Chondrocyte (in vitro differentiated cells): ENCODE data around the gene LIPE. TPM values are rescaled to one million over a fixed set of nuclear protein-coding genes. Genes with fewer than 3 reads are reported as not detected.

Source experiments
- DNase-seq: peaks from one replicate; pipeline ENCODE4 v3.0.0; 2021; ENCODE audit warnings: mixed read lengths, low spot score
- H3K27ac Mint-ChIP-seq: one replicate; pipeline ENCODE4 v1.8.0; 2021; ENCODE audit warnings: mild to moderate bottlenecking, moderate library complexity, mixed read lengths; ENCODE audit not compliant: unreplicated experiment
- H3K27me3 Mint-ChIP-seq: 2 replicates; pipeline ENCODE4 v1.8.0; 2021; ENCODE audit warnings: low read depth, mixed read lengths
- H3K36me3 Mint-ChIP-seq: 2 replicates; pipeline ENCODE4 v1.8.0; 2021; ENCODE audit warnings: low read depth, mixed read lengths
- H3K4me1 Mint-ChIP-seq: 2 replicates; pipeline ENCODE4 v1.8.0; 2021; ENCODE audit warnings: low read depth, mild to moderate bottlenecking, mixed read lengths
- H3K4me3 Mint-ChIP-seq: one replicate; pipeline ENCODE4 v1.8.0; 2021; ENCODE audit warnings: mild to moderate bottlenecking, moderate library complexity, mixed read lengths; ENCODE audit not compliant: unreplicated experiment
- H3K9me3 Mint-ChIP-seq: 2 replicates; pipeline ENCODE4 v1.8.0; 2021; ENCODE audit warnings: low read depth, mixed read lengths
- CTCF ChIP-seq: fragments of 200-600 bp; sonication (generic); IDR thresholded peaks from 2 replicates; pipeline ENCODE4 v1.5.0; 2021; ENCODE audit warnings: antibody characterized with exemption, mild to moderate bottlenecking, moderate library complexity
- total RNA-seq: library from RNA; stranded (reverse); gene quantifications from 3 replicates; pipeline ENCODE4 v1.2.1, GENCODE V29; 2021

Gene LIPE
- total RNA-seq, 1 donor from 2014 or later: 3.9 TPM

GRCh38 chr19:42370626-42371175, 56.5 kb downstream of the LIPE start:
- Mint-ChIP-seq H3K4me1 (peaks cover 12% of the 10 kb centered on the region), H3K27me3 (no peaks in the 10 kb centered on the region), H3K36me3 (peaks cover 13% of the 10 kb centered on the region), H3K27ac (no peak overlapping the region), H3K4me3 (no peak overlapping the region), H3K9me3 (no peaks in the 10 kb centered on the region)
- no peak for TF ChIP-seq CTCF
- no peak for DNase-seq

- no peak overlapping the region for H3K4me3 Mint-ChIP-seq
- DNase-seq: no peak
- TF ChIP-seq CTCF: no peak
- no peaks in the 10 kb centered on the region for H3K9me3 Mint-ChIP-seq
- H3K36me3 Mint-ChIP-seq: peaks cover 13% of the 10 kb centered on the region
- no peaks in the 10 kb centered on the region for H3K27me3 Mint-ChIP-seq
- no peak overlapping the region for H3K27ac Mint-ChIP-seq
- H3K4me1 Mint-ChIP-seq: peaks cover 12% of the 10 kb centered on the region
These were observed 57.1 kb downstream of the LIPE start for GRCh38 chr19:42370068-42370520.

- Mint-ChIP-seq H3K9me3 (no peaks in the 10 kb centered on the region), H3K4me1 (peaks cover 12% of the 10 kb centered on the region), H3K4me3 (no peak overlapping the region), H3K27ac (no peak overlapping the region), H3K27me3 (no peaks in the 10 kb centered on the region), H3K36me3 (peaks cover 10% of the 10 kb centered on the region)
- no peak for TF ChIP-seq CTCF
- no peak for DNase-seq
These were observed 57.6 kb downstream of the LIPE start for GRCh38 chr19:42369433-42370067.

- no peak for TF ChIP-seq CTCF
- Mint-ChIP-seq H3K9me3 (peaks cover 5% of the 10 kb centered on the region), H3K4me1 (peaks cover 12% of the 10 kb centered on the region), H3K27ac (no peak overlapping the region), H3K36me3 (peaks cover 14% of the 10 kb centered on the region), H3K4me3 (no peak overlapping the region), H3K27me3 (no peaks in the 10 kb centered on the region)
- no peak for DNase-seq
These were observed 58.4 kb downstream of the LIPE start for GRCh38 chr19:42368765-42369164.

GRCh38 chr19:42368360-42368759, 58.8 kb downstream of the LIPE start:
- H3K27ac Mint-ChIP-seq: no peak overlapping the region

More at GRCh38 chr19:42368360-42368759, 58.8 kb downstream of the LIPE start:
- DNase-seq: no peak
- Mint-ChIP-seq H3K4me3 (no peak overlapping the region), H3K36me3 (peaks cover 17% of the 10 kb centered on the region), H3K9me3 (peaks cover 8% of the 10 kb centered on the region), H3K4me1 (peaks cover 12% of the 10 kb centered on the region), H3K27me3 (no peaks in the 10 kb centered on the region)
- no peak for TF ChIP-seq CTCF
